HCT116 (cell line): ENCODE measurements around the gene TRIM10.

Experiments
- CEBPB ChIP-seq: IDR thresholded peaks from 2 replicates; pipeline ENCODE4 v1.6.1; 2012; ENCODE audit warnings: low read depth
- TF ChIP-seq, protein P1 (sequence below): IDR thresholded peaks from 2 replicates; pipeline ENCODE4 v1.6.1; 2012

DNA sequence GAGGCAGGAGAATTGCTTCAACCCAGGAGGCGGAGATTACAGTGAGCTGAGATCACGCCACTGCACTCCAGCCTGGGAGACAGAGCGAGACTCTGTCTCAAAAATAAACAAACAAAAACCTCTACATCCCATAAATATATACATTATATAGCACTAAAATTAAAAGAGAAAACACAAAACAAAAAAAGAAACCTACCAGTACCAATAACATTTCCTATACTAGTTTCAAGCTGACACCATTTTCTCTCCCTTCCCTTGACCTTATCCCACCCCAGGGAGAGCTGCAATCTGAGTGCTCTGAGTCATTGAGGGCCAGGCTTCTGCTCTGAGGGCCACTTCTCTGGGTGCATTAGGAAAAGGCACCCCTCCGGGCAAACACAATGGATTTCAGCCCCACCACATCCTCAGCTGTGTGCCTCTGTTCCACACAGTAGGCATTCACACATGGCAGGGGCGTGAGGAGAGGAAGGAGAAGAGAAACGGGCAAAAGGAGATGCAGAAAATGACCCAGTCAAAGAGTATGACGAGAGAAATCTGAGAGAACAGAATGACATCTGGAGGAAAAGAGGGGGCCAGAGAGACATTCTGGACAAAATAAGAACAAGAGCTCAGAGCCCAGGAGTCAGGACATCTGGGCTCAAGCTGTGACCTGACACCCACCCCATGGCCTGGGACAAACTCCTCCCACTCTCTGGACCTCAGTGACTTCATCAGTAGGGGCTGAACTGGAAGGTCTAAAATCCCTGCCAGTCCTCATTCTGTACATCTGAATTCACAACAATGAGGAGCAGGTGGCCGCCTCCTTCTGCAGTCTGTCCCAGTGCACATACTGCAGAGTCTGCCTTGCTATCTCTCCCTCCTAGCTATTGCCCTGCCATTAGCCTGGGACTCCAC lies 34.0 kb upstream of the TRIM10 start:
- no peak for TF ChIP-seq CEBPB
- TF ChIP-seq, protein P1, sequence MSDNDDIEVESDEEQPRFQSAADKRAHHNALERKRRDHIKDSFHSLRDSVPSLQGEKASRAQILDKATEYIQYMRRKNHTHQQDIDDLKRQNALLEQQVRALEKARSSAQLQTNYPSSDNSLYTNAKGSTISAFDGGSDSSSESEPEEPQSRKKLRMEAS, result no peak
